Keratinocyte (primary cell): ENCODE data around the gene CDC26. TPM values are rescaled to one million over a fixed set of nuclear protein-coding genes. Genes with fewer than 3 reads are reported as not detected.

ENCODE experiments used
- DNase-seq: peaks from one replicate; pipeline ENCODE4 v3.0.0-alpha.2; 2011; ENCODE audit warnings: low read depth, missing footprints, low spot score
- FAIRE-seq: peaks from 2 replicates; lab custom pipeline; 2011; peaks lifted over from hg19 to GRCh38; lab: Jason Lieb, UNC
- H2AFZ ChIP-seq: 2 replicates; pipeline ENCODE4 v1.6.0; 2012; ENCODE audit warnings: low read length, control low read depth, inconsistent platforms; ENCODE audit not compliant: control insufficient read depth
- H3K27ac ChIP-seq: 2 replicates; pipeline ENCODE4 v1.5.1; 2011; ENCODE audit warnings: low read length; ENCODE audit not compliant: control insufficient read depth, insufficient read depth
- H3K27me3 ChIP-seq: 3 replicates; pipeline ENCODE4 v1.6.0; 2011; ENCODE audit warnings: low read length; ENCODE audit not compliant: control insufficient read depth, insufficient read depth; ENCODE audit errors: extremely low read depth
- H3K36me3 ChIP-seq, 2 experiments: 2 replicates in 1 of 2; 3 replicates in 1 of 2; pipeline ENCODE4 v1.5.1; 2011; ENCODE audit warnings: low read length in 2 of 2, mild to moderate bottlenecking in 1 of 2; ENCODE audit not compliant: control insufficient read depth in 2 of 2, insufficient read depth in 2 of 2; ENCODE audit errors: extremely low read depth in 1 of 2
- H3K4me1 ChIP-seq: 3 replicates; pipeline ENCODE4 v1.5.1; 2011; ENCODE audit warnings: low read length; ENCODE audit not compliant: control insufficient read depth, insufficient read depth; ENCODE audit errors: extremely low read depth
- H3K4me2 ChIP-seq: 3 replicates; pipeline ENCODE4 v1.6.0; 2011; ENCODE audit warnings: low read depth, low read length; ENCODE audit not compliant: control insufficient read depth, insufficient read depth; ENCODE audit errors: extremely low read depth
- H3K4me3 ChIP-seq, 3 experiments: fragments of 200-600 bp in 1 of 3; sonication (generic) in 1 of 3; 2 replicates in 2 of 3; 3 replicates in 1 of 3; pipeline ENCODE4 v1.5.1; 2011 to 2016; ENCODE audit warnings: low read length in 3 of 3, mild to moderate bottlenecking in 3 of 3, control low read depth in 2 of 3, inconsistent platforms in 1 of 3, low read depth in 1 of 3, mixed read lengths in 1 of 3, mixed run types in 1 of 3, moderate library complexity in 1 of 3; ENCODE audit not compliant: control insufficient read depth in 2 of 3, insufficient read depth in 2 of 3; ENCODE audit errors: extremely low read depth in 1 of 3
- H3K79me2 ChIP-seq: 2 replicates; pipeline ENCODE4 v1.6.0; 2012; ENCODE audit warnings: low read length; ENCODE audit not compliant: control insufficient read depth, insufficient read depth
- H3K9ac ChIP-seq: 3 replicates; pipeline ENCODE4 v1.6.0; 2011; ENCODE audit warnings: low read length; ENCODE audit not compliant: control insufficient read depth, insufficient read depth; ENCODE audit errors: extremely low read depth
- H3K9me1 ChIP-seq: 3 replicates; pipeline ENCODE4 v1.6.0; 2011; ENCODE audit warnings: low read length; ENCODE audit not compliant: control insufficient read depth, insufficient read depth; ENCODE audit errors: extremely low read depth
- H3K9me3 ChIP-seq: 2 replicates; pipeline ENCODE4 v1.5.1; 2012; ENCODE audit warnings: low read depth, low read length; ENCODE audit not compliant: control insufficient read depth
- H4K20me1 ChIP-seq: 3 replicates; pipeline ENCODE4 v1.6.0; 2011; ENCODE audit warnings: low read length; ENCODE audit not compliant: control insufficient read depth, insufficient read depth; ENCODE audit errors: extremely low read depth
- EZH2 ChIP-seq: IDR thresholded peaks from one replicate; pipeline ENCODE4 v1.6.1; 2012; ENCODE audit warnings: inconsistent platforms, mild to moderate bottlenecking, low read length, moderate library complexity
- dilution Hi-C: fragments of 300-500 bp; cut with MboI; formaldehyde crosslinking; loops from one replicate; pipeline ENCODE4 v1.7.0; 2020; ENCODE audit warnings: low sequenced_read_pairs; ENCODE audit not compliant: extremely low pct_ligation_motif_present
- polyA plus RNA-seq, 5 experiments: library from polyadenylated mRNA; depleted of rRNA in 3 of 5; stranded (reverse) in 3 of 5; stranded (forward) in 1 of 5; unstranded in 1 of 5; fragments of >200 nt; gene quantifications; 1 replicate in 1 of 5; 2 replicates in 3 of 5; 3 replicates in 1 of 5; pipeline versions ENCODE4 v1.2.1 to v1.2.3, GENCODE V29; 2011 to 2012; ENCODE audit warnings: missing spikeins in 2 of 5, low read depth in 1 of 5, low replicate concordance in 1 of 5
- TF ChIP-seq, protein P1 (sequence below), 3 experiments: IDR thresholded peaks in 1 of 3; conservative IDR thresholded peaks in 1 of 3; optimal IDR thresholded peaks in 1 of 3; 2 replicates in 2 of 3; 3 replicates in 1 of 3; pipeline versions ENCODE3 to v1.5.1; 2011; ENCODE audit warnings: low read length in 3 of 3, mild to moderate bottlenecking in 3 of 3, moderate library complexity in 2 of 3, control low read depth in 1 of 3, inconsistent platforms in 1 of 3; ENCODE audit not compliant: insufficient read depth in 2 of 3; ENCODE audit errors: extremely low read depth in 1 of 3

Gene CDC26
- polyA plus RNA-seq, 1 donor (not counting 4 experiments of a cell fraction or from before 2014, with no cell fraction given) = 56.8 TPM

DNA sequence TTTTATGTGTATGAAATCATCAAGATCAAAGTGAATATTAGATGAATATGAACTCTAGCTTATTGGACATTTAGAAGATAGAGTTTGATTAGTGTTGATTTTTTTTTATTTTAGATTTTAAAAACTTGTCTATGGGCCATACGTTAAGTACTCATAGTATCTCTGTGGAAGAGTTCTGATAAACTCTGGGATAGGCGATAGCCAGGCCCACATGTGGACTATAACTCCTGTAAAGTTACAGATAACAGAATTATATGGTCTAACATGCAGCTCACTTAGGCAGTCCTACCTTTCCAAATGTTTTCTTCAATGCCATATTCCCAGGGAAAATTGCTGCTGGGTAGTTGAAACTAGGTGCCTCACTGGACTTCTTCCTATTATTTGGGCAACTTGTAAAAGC lies 43.7 kb downstream of the CDC26 start:
- Histone ChIP-seq H3K27me3 (no peaks in the 10 kb centered on the region), H3K4me3 (no peak overlapping the region), H4K20me1 (no peaks in the 10 kb centered on the region), H3K79me2 (no peaks in the 10 kb centered on the region), H3K9me1 (no peaks in the 10 kb centered on the region), H3K36me3 (no peaks in the 10 kb centered on the region), H3K4me2 (no peak overlapping the region), H3K4me1 (no peaks in the 10 kb centered on the region), H3K27ac (no peak overlapping the region), H2AFZ (no peak overlapping the region), H3K9me3 (no peaks in the 10 kb centered on the region), H3K9ac (no peak overlapping the region)
- DNase-seq = no peak
- no peak for FAIRE-seq
- dilution Hi-C loops = no loop called here
- TF ChIP-seq, protein P1, sequence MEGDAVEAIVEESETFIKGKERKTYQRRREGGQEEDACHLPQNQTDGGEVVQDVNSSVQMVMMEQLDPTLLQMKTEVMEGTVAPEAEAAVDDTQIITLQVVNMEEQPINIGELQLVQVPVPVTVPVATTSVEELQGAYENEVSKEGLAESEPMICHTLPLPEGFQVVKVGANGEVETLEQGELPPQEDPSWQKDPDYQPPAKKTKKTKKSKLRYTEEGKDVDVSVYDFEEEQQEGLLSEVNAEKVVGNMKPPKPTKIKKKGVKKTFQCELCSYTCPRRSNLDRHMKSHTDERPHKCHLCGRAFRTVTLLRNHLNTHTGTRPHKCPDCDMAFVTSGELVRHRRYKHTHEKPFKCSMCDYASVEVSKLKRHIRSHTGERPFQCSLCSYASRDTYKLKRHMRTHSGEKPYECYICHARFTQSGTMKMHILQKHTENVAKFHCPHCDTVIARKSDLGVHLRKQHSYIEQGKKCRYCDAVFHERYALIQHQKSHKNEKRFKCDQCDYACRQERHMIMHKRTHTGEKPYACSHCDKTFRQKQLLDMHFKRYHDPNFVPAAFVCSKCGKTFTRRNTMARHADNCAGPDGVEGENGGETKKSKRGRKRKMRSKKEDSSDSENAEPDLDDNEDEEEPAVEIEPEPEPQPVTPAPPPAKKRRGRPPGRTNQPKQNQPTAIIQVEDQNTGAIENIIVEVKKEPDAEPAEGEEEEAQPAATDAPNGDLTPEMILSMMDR (optimal IDR thresholded peaks at IDR 0.05 in 1 of 3, IDR thresholded peaks at IDR 0.05 in 1 of 3, conservative IDR thresholded peaks at IDR 0.05 in 1 of 3; ENCODE audit: extremely low read depth in 1 of 3, insufficient read depth in 2 of 3, low read length in 3 of 3) = no peak
- TF ChIP-seq EZH2 = no peak

DNA sequence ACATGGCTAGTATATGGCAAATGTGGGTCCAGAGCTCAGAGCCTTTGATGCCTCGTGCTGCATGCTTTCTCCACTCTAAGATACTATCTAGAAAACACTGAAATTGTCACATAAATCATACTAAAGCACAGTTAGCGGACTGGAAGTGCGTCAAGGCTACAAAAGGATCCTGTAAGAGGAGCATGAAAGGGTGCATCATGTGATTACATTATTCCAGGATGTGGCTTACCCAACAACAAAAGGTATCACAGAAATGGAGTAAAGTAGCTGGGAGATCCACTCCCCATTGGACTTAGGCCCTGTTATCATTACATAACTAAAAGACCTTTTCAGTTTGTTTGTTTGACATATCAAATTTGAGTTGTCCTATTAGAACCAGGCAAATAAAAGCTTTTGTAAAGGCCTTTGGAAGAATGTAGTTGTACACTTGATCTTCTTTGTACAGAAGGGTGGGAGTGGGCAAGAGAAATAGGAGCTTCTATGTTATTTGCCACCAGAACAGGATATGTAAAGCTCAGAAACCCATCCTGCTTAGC lies 47.2 kb downstream of the CDC26 start:
- dilution Hi-C loops = no loop called here
- no peak for FAIRE-seq

More for the DNA sequence above, 47.2 kb downstream of the CDC26 start:
- TF ChIP-seq, protein P1 (optimal IDR thresholded peaks at IDR 0.05 in 1 of 3, IDR thresholded peaks at IDR 0.05 in 1 of 3, conservative IDR thresholded peaks at IDR 0.05 in 1 of 3; ENCODE audit: extremely low read depth in 1 of 3, insufficient read depth in 2 of 3, low read length in 3 of 3) = no peak
- TF ChIP-seq EZH2 = no peak
- Histone ChIP-seq H3K4me1 (peaks cover 4% of the 10 kb centered on the region), H3K79me2 (peaks cover 8% of the 10 kb centered on the region), H3K4me2 (no peak overlapping the region), H3K27ac (no peak overlapping the region), H3K9me1 (no peaks in the 10 kb centered on the region), H4K20me1 (no peaks in the 10 kb centered on the region), H3K9me3 (no peaks in the 10 kb centered on the region), H2AFZ (no peak overlapping the region), H3K9ac (no peak overlapping the region), H3K4me3 (no peak overlapping the region), H3K36me3 (peaks cover 0 to 2% of the 10 kb centered on the region in 2 experiments), H3K27me3 (no peaks in the 10 kb centered on the region)
- no peak for DNase-seq
